Neural crest cell (in vitro differentiated cells): Measurements from ENCODE around the gene PCDHGC5. TPM values are rescaled to one million over a fixed set of nuclear protein-coding genes. Genes with fewer than 3 reads are reported as not detected.

Experiments
- DNase-seq: peaks from one replicate; pipeline ENCODE4 v3.0.0; 2021; ENCODE audit warnings: low read depth, mixed read lengths, low spot score
- H3K27ac Mint-ChIP-seq: one replicate; pipeline ENCODE4 v1.8.0; 2021; ENCODE audit warnings: mild to moderate bottlenecking, mixed read lengths; ENCODE audit not compliant: unreplicated experiment
- H3K27me3 Mint-ChIP-seq: 2 replicates; pipeline ENCODE4 v1.8.0; 2021; ENCODE audit warnings: low read depth, mild to moderate bottlenecking, mixed read lengths
- H3K36me3 Mint-ChIP-seq: 2 replicates; pipeline ENCODE4 v1.8.0; 2021; ENCODE audit warnings: low read depth, mild to moderate bottlenecking, mixed read lengths
- H3K4me1 Mint-ChIP-seq: 2 replicates; pipeline ENCODE4 v1.8.0; 2021; ENCODE audit warnings: mixed read lengths
- H3K4me3 Mint-ChIP-seq: one replicate; pipeline ENCODE4 v1.8.0; 2021; ENCODE audit warnings: mild to moderate bottlenecking, mixed read lengths
- H3K9me3 Mint-ChIP-seq: 2 replicates; pipeline ENCODE4 v1.8.0; 2021; ENCODE audit warnings: mixed read lengths
- CTCF ChIP-seq: fragments of 200-600 bp; sonication (generic); conservative IDR thresholded peaks from 2 replicates; pipeline ENCODE4 v1.5.0; 2021; ENCODE audit warnings: antibody characterized with exemption, mild to moderate bottlenecking
- total RNA-seq: library from RNA; stranded (reverse); gene quantifications from 2 replicates; pipeline ENCODE4 v1.2.1, GENCODE V29; 2021

Gene PCDHGC5
- total RNA-seq, 1 donor from 2014 or later: 2.2 TPM

GRCh38 chr5:141479776-141480175, 9.1 kb upstream of the PCDHGC5 start:
- no peaks in the 10 kb centered on the region for H3K27me3 Mint-ChIP-seq
- H3K4me3 Mint-ChIP-seq: peak overlapping the region; percentile 58
- H3K4me1 Mint-ChIP-seq: peaks cover 84% of the 10 kb centered on the region
- no peak for TF ChIP-seq CTCF
- H3K36me3 Mint-ChIP-seq: peaks cover 39% of the 10 kb centered on the region
- no peak overlapping the region for H3K27ac Mint-ChIP-seq
- H3K9me3 Mint-ChIP-seq: no peaks in the 10 kb centered on the region
- no peak for DNase-seq

GRCh38 chr5:141483902-141484301, 5.0 kb upstream of the PCDHGC5 start:
- no peaks in the 10 kb centered on the region for H3K9me3 Mint-ChIP-seq
- no peak for DNase-seq
- H3K4me3 Mint-ChIP-seq: peak overlapping the region; percentile 72
- no peak for TF ChIP-seq CTCF
- H3K4me1 Mint-ChIP-seq: peaks cover 79% of the 10 kb centered on the region
- H3K27me3 Mint-ChIP-seq: no peaks in the 10 kb centered on the region
- peak overlapping the region; percentile 90 for H3K27ac Mint-ChIP-seq
- H3K36me3 Mint-ChIP-seq: peaks cover 38% of the 10 kb centered on the region

GRCh38 chr5:141484310-141484640, 4.6 kb upstream of the PCDHGC5 start:
- Mint-ChIP-seq H3K36me3 (peaks cover 41% of the 10 kb centered on the region), H3K4me1 (peaks cover 79% of the 10 kb centered on the region), H3K9me3 (no peaks in the 10 kb centered on the region), H3K4me3 (peak overlapping the region; percentile 72), H3K27ac (peak overlapping the region; percentile 90), H3K27me3 (no peaks in the 10 kb centered on the region)
- no peak for TF ChIP-seq CTCF
- no peak for DNase-seq

- Mint-ChIP-seq H3K36me3 (peaks cover 39% of the 10 kb centered on the region), H3K4me1 (peaks cover 74% of the 10 kb centered on the region), H3K9me3 (no peaks in the 10 kb centered on the region), H3K4me3 (peak within 1 kb of the TSS; percentile 72), H3K27me3 (no peaks in the 10 kb centered on the region), H3K27ac (peak within 1 kb of the TSS; percentile 90)
- no peak for TF ChIP-seq CTCF
- peak; percentile 56 for DNase-seq
Observed at GRCh38 chr5:141484641-141485311, 4.1 kb upstream of the PCDHGC5 start, which contains the start of gene PCDHGC4. Gene PCDHGC4 (plus strand): TSS chr5:141485030. CDS start chr5:141485174, 144 bp downstream.

- DNase-seq: no peak
- Mint-ChIP-seq H3K9me3 (no peaks in the 10 kb centered on the region), H3K27me3 (no peaks in the 10 kb centered on the region), H3K4me1 (peaks cover 67% of the 10 kb centered on the region), H3K4me3 (peak overlapping the region; percentile 72), H3K27ac (peak overlapping the region; percentile 47), H3K36me3 (peaks cover 40% of the 10 kb centered on the region)
- TF ChIP-seq CTCF: no peak
Observed at GRCh38 chr5:141485321-141486055, 3.4 kb upstream of the PCDHGC5 start.
